OCI-M2 (cell line): ENCODE data around the gene RNF13.

Source experiments
- DNase-seq: peaks from one replicate; lab custom pipeline; 2025; ENCODE audit not compliant: unreplicated experiment; lab: John Stamatoyannopoulos, UW

Gene RNF13

GRCh38 chr3:149983628-149984027 is 170.6 kb downstream of the RNF13 start:
- DNase-seq, result no peak

GRCh38 chr3:149989307-149989706 is 176.3 kb downstream of the RNF13 start:
- DNase-seq, result no peak

DNA sequence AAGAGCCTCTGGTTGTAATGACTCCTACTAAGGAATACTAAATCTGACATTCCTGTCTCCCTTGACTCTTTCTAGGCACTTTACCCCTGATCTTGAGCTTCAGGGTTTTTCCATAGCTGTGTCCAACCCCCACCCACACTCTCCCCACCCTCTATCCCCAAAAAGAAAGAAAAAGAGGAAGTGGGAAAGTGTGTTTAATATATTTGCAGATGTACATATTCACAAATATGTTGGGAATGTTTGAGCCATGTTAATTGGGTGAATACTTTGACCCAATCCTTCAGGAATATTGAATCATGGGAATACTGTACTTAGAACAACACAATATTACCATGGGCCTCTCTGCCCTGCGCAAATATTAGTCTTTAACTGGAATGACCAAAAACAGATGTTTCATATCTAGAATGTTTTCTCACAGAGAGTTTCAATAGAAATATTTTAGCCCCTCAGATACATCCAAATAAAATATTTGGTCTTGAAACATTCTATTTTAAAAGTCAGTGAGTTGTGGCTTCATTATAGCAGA is 177.5 kb downstream of the RNF13 start:
- DNase-seq, result no peak

DNA sequence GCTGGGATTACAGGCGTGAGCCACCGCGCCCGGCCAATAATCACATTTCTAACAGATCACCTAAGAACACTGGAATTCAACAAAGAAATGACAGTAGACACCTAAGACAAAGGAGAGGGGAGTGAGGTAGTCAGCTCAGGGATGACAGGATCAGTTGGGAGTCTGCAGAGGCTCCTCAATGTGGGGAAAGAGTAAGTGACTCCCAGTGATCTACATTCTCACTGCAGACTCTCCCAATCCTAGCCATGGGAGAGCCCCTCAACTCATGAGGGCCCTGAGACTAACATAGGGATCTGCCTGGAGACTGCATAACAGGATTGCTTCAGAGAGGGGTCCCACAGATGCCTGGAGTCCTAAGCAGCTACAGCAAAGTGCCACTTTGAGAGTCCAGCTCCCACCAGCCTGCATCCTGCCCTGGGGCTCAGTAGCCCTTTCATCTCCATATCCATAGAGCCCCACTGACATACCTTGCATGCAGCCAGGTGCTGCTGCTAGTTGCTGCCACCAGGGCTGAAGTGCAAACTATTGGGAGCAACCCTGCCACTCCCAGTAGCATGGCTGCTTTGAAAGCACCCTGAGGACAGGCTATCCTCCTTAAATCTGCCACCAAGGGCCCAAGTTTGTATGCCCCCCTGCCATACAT is 179.5 kb downstream of the RNF13 start:
- no peak for DNase-seq

GRCh38 chr3:149998946-149999345 is 185.9 kb downstream of the RNF13 start:
- no peak for DNase-seq

DNA sequence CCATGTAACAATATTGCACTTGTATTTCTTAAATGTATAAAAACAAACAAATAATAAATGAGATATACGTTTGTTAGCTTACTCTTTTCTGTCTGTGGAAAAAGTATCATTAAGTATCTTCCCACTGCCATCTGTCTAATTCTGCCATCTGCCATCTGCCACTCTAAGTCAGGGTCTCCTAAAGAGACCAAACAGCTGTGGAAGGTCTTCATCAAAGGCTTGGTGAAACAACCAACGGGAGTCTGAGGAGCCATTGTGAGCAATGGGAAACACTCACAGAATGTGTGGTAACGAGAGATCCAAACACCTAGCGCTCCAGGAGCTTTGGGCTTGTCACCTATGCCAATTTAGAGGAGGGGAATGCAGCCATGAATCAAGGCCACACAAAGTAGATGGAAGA is 186.4 kb downstream of the RNF13 start:
- no peak for DNase-seq

DNA sequence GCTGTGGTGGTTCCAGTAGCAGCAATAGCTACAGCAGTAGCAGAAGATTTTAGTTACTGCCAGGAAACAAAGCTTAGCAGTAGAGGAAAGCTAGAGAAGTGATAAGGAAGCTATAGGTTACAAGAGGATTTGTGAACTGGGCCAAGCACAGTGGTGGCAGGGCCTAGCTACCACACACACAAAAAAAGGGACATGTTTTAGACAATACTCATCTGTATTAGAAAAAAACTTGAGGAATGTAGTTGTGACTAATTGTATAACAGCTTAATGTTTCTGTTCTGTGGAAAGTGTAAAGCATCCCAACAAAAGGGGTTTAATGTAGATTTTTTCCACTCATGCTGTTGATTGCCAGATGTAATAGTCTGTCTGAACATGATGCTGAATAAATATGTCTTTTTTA is 187.6 kb downstream of the RNF13 start:
- DNase-seq, result no peak

- no peak for DNase-seq
These were observed 192.5 kb downstream of the RNF13 start for GRCh38 chr3:150005243-150006112.

DNA sequence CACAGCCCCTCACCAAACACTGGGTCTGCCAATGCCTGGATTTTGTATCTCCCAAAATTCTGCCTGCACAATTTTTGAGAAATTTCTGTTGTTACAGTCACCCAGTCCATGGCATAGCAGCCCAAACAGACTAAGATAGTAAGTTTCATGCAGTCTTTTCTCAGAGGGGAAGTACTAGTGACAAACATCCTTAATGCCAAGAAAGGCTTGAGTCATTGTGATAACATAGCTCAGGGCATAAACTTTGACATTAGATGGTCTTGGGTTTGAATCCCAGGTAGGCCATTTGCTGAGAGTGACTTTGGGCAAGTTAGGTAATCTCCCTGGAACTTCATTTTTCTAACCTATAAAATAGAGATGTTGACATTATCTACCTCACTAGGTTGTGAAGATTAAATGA is 193.8 kb downstream of the RNF13 start:
- no peak for DNase-seq
